A549 (cell line): ENCODE data around the gene ZPR1. TPM values are rescaled to one million over a fixed set of nuclear protein-coding genes. Genes with fewer than 3 reads are reported as not detected.
A peak's percentile ranks its signal among the peaks of the same experiment; 100 is the strongest.

ENCODE experiments used
- ATAC-seq, 2 experiments: fragments of 200-7000 bp in 1 of 2; fragments of >200 bp in 1 of 2; cut with Nextera tagmentation in 1 of 2; cut with Tn5 transposase in 1 of 2; 3 replicates each; pipeline versions ENCODE4 v1.8.0 to v1.9.1; 2018 to 2020; ENCODE audit warnings: mild to moderate bottlenecking in 1 of 2, moderate library complexity in 1 of 2
- CTCF ChIA-PET: fragments of 300-600 bp; sonication (Branson Sonifier 250); formaldehyde crosslinking; extraction: SDS; loops from one replicate; lab custom pipeline; 2021; ENCODE audit warnings: antibody characterized with exemption, inconsistent platforms; lab: Yijun Ruan, JAX
- POLR2A ChIA-PET: fragments of 350-600 bp; formaldehyde crosslinking; extraction: SDS; loops from one replicate; lab custom pipeline; 2021; ENCODE audit warnings: antibody characterized with exemption, inconsistent platforms; lab: Yijun Ruan, JAX
- DNase-seq, 2 experiments: peaks; one replicate each; pipeline versions ENCODE4 v3.0.0 to v3.0.0-alpha.2; 2011 to 2016; ENCODE audit warnings: low read depth in 1 of 2, low spot score in 1 of 2
- FAIRE-seq: peaks from 2 replicates; lab custom pipeline; 2011; peaks lifted over from hg19 to GRCh38; lab: Jason Lieb, UNC
- H3K27ac ChIP-seq, 2 experiments: fragments of >200 bp; sonication (Bioruptor Twin); formaldehyde crosslinking; 3 replicates each; pipeline ENCODE4 v1.5.1; 2016 to 2017
- H3K4me1 ChIP-seq: fragments of >200 bp; sonication (Bioruptor Twin); formaldehyde crosslinking; 3 replicates; pipeline ENCODE4 v1.6.1; 2016
- H3K4me2 ChIP-seq: fragments of >200 bp; sonication (Bioruptor Twin); formaldehyde crosslinking; 3 replicates; pipeline ENCODE4 v1.6.1; 2016
- H3K4me3 ChIP-seq: fragments of >200 bp; sonication (Bioruptor Twin); formaldehyde crosslinking; 3 replicates; pipeline ENCODE4 v1.5.1; 2016
- H3K9me3 ChIP-seq: fragments of >200 bp; sonication (Bioruptor Twin); formaldehyde crosslinking; 3 replicates; pipeline ENCODE4 v1.6.1; 2016
- BCL3 ChIP-seq: fragments of >200 bp; sonication (Bioruptor Twin); formaldehyde crosslinking; IDR thresholded peaks from 3 replicates; pipeline ENCODE4 v1.6.1; 2016
- BHLHE40 ChIP-seq: IDR thresholded peaks from 2 replicates; pipeline ENCODE4 v1.6.1; 2012; ENCODE audit warnings: low read depth, low read length, inconsistent platforms
- CBX8 ChIP-seq: fragments of 200-600 bp; sonication (generic); IDR thresholded peaks from 2 replicates; pipeline ENCODE4 v1.6.1; 2016
- CEBPB ChIP-seq, 2 experiments: fragments of >200 bp in 1 of 2; sonication (Bioruptor Twin) in 1 of 2; formaldehyde crosslinking in 1 of 2; IDR thresholded peaks; 2 replicates each; pipeline ENCODE4 v1.6.1; 2012 to 2016
- CHD2 ChIP-seq: fragments of 150-350 bp; IDR thresholded peaks from 2 replicates; pipeline ENCODE4 v1.6.1; 2014; ENCODE audit warnings: low read length; ENCODE audit not compliant: partially characterized antibody
- CHD4 ChIP-seq: fragments of 200-600 bp; sonication (generic); IDR thresholded peaks from 2 replicates; pipeline ENCODE4 v1.6.1; 2016; ENCODE audit warnings: antibody characterized with exemption, mild to moderate bottlenecking, borderline replicate concordance
- CTCF ChIP-seq: fragments of >200 bp; sonication (Bioruptor Twin); formaldehyde crosslinking; IDR thresholded peaks from 3 replicates; pipeline ENCODE4 v1.5.1; 2016
- E2F6 ChIP-seq: IDR thresholded peaks from 2 replicates; pipeline ENCODE4 v1.6.1; 2012; ENCODE audit warnings: low read depth, borderline replicate concordance
- EHF ChIP-seq: fragments of 250-450 bp; sonication (Bioruptor Pico); IDR thresholded peaks from 2 replicates; pipeline ENCODE4 v1.5.0; 2020; ENCODE audit warnings: mild to moderate bottlenecking
- EP300 ChIP-seq, 2 experiments: fragments of >200 bp; sonication (Bioruptor Twin); formaldehyde crosslinking; IDR thresholded peaks; 2 replicates in 1 of 2; 3 replicates in 1 of 2; pipeline ENCODE4 v1.6.1; 2016 to 2017
- GATA3 ChIP-seq: IDR thresholded peaks from 2 replicates; pipeline ENCODE4 v1.6.1; 2012; ENCODE audit warnings: borderline replicate concordance
- HDAC2 ChIP-seq: fragments of 200-600 bp; sonication (generic); IDR thresholded peaks from 2 replicates; pipeline ENCODE4 v1.6.1; 2016
- HEYL ChIP-seq: fragments of 250-450 bp; sonication (Bioruptor Pico); IDR thresholded peaks from 2 replicates; pipeline ENCODE4 v1.8.0; 2021; ENCODE audit warnings: mild to moderate bottlenecking, moderate library complexity
- HOXA7 ChIP-seq: fragments of 250-450 bp; sonication (Bioruptor Pico); IDR thresholded peaks from 2 replicates; pipeline ENCODE4 v1.5.0; 2020; ENCODE audit warnings: mild to moderate bottlenecking, moderate library complexity
- HOXB13 ChIP-seq: fragments of 250-450 bp; sonication (Bioruptor Pico); IDR thresholded peaks from 2 replicates; pipeline ENCODE4 v1.5.0; 2020; ENCODE audit warnings: low read depth, mild to moderate bottlenecking, moderate library complexity
- JUNB ChIP-seq: fragments of >200 bp; sonication (Bioruptor Twin); formaldehyde crosslinking; IDR thresholded peaks from 2 replicates; pipeline ENCODE4 v1.6.1; 2016
- KDM1A ChIP-seq: fragments of 200-600 bp; sonication (generic); IDR thresholded peaks from 2 replicates; pipeline ENCODE4 v1.6.1; 2016; ENCODE audit warnings: low read depth, mild to moderate bottlenecking
- MAZ ChIP-seq: fragments of 150-350 bp; IDR thresholded peaks from 2 replicates; pipeline ENCODE4 v1.6.1; 2014; ENCODE audit warnings: antibody characterized with exemption, low read depth, low read length, borderline replicate concordance
- MYC ChIP-seq: IDR thresholded peaks from 2 replicates; pipeline ENCODE4 v1.6.1; 2012; ENCODE audit warnings: mild to moderate bottlenecking, inconsistent platforms, low read length, improper control_type of control experiment, borderline replicate concordance
- NPAS2 ChIP-seq: fragments of 250-450 bp; sonication (Bioruptor Pico); IDR thresholded peaks from 2 replicates; pipeline ENCODE4 v1.8.0; 2022; ENCODE audit warnings: mild to moderate bottlenecking, moderate library complexity, borderline replicate concordance
- NR3C1 ChIP-seq: fragments of >200 bp; sonication (Bioruptor Twin); formaldehyde crosslinking; IDR thresholded peaks from 3 replicates; pipeline ENCODE4 v1.6.1; 2017
- PHF8 ChIP-seq: fragments of 200-600 bp; sonication (generic); IDR thresholded peaks from 2 replicates; pipeline ENCODE4 v1.6.1; 2016; ENCODE audit warnings: low read depth, mild to moderate bottlenecking, antibody characterized with exemption, moderate library complexity, borderline replicate concordance
- POLR2A ChIP-seq: IDR thresholded peaks from 2 replicates; pipeline ENCODE4 v1.6.1; 2012; ENCODE audit warnings: mild to moderate bottlenecking, low read length
- POLR2AphosphoS2 ChIP-seq: conservative IDR thresholded peaks from 2 replicates; pipeline ENCODE4 v1.6.1; 2012; ENCODE audit warnings: low read length, improper control_type of control experiment, inconsistent platforms
- RAD21 ChIP-seq, 2 experiments: fragments of >200 bp in 1 of 2; sonication (Bioruptor Twin) in 1 of 2; formaldehyde crosslinking in 1 of 2; IDR thresholded peaks in 1 of 2; conservative IDR thresholded peaks in 1 of 2; 2 replicates in 1 of 2; 3 replicates in 1 of 2; pipeline ENCODE4 v1.6.1; 2012 to 2018; ENCODE audit warnings: inconsistent platforms in 1 of 2
- RARB ChIP-seq: fragments of 250-450 bp; sonication (Bioruptor Pico); IDR thresholded peaks from 2 replicates; pipeline ENCODE4 v1.8.0; 2021; ENCODE audit warnings: mild to moderate bottlenecking, moderate library complexity
- RCOR1 ChIP-seq: fragments of 150-350 bp; IDR thresholded peaks from 2 replicates; pipeline ENCODE4 v1.6.1; 2014; ENCODE audit warnings: antibody characterized with exemption, low read length, low read depth
- RNF2 ChIP-seq: fragments of 200-600 bp; sonication (generic); IDR thresholded peaks from 2 replicates; pipeline ENCODE4 v1.6.1; 2016; ENCODE audit warnings: low read depth, mild to moderate bottlenecking, antibody characterized with exemption, moderate library complexity, borderline replicate concordance
- SMC3 ChIP-seq: fragments of >200 bp; sonication (Bioruptor Twin); formaldehyde crosslinking; IDR thresholded peaks from 3 replicates; pipeline ENCODE4 v1.6.1; 2018; ENCODE audit warnings: inconsistent platforms
- SREBF2 ChIP-seq: fragments of 450-650 bp; IDR thresholded peaks from 2 replicates; pipeline ENCODE4 v1.6.1; 2014; ENCODE audit warnings: mild to moderate bottlenecking, moderate library complexity
- ZC3H11A ChIP-seq: fragments of 450-650 bp; IDR thresholded peaks from 2 replicates; pipeline ENCODE4 v1.6.1; 2014; ENCODE audit warnings: antibody characterized with exemption, mild to moderate bottlenecking
- WGBS: methylation state at CpG from one replicate; pipeline ENCODE4 v1.1.6; 2017; ENCODE audit errors: missing lambda C conversion rate; 5-methylcytosine and 5-hydroxymethylcytosine counted together
- polyA plus RNA-seq, 4 experiments: library from polyadenylated mRNA; depleted of rRNA in 3 of 4; stranded (reverse); fragments of >200 nt; fragmentation: RNase III in 1 of 4; extraction: RNeasy Plus Mini Kit Qiagen cat#74134 plus additional on column Dnase treatment in 1 of 4; gene quantifications; 2 replicates in 3 of 4; 3 replicates in 1 of 4; pipeline ENCODE4 v1.2.3, GENCODE V29; 2011 to 2017

ZPR1 gene
- polyA plus RNA-seq, 2 of the 4 experiments (the other 2 are of a cell fraction) = 44.1 to 65.6 TPM

GRCh38 chr11:116738975-116739374 is 48.8 kb downstream of the ZPR1 start:
- ATAC-seq (no peak), FAIRE-seq (no peak), DNase-seq (no peak)
- TF ChIP-seq CHD4 (no peak), JUNB (no peak), CTCF (no peak), ZC3H11A (no peak), MAZ (no peak), CBX8 (no peak), BCL3 (no peak), HOXA7 (no peak), HEYL (CRISPR knock-in tag) (no peak), EP300 (IDR thresholded peaks at IDR 0.05) (no peak), RARB (no peak), POLR2AphosphoS2 (no peak), SREBF2 (no peak), RAD21 (conservative IDR thresholded peaks at IDR 0.05 in 1 of 2, IDR thresholded peaks at IDR 0.05 in 1 of 2) (no peak), KDM1A (no peak), RCOR1 (no peak), HOXB13 (CRISPR knock-in tag) (no peak), MYC (no peak), RNF2 (no peak)
- H3K4me1 ChIP-seq = no peaks in the 10 kb centered on the region
- H3K9me3 ChIP-seq = no peaks in the 10 kb centered on the region
- no peak overlapping the region for H3K4me3 ChIP-seq
- CTCF ChIA-PET = interaction anchor here (0.9 to 2.4 kb wide), 4 partner anchors 10 to 488 kb away, joined by 3 to 9 read pairs (median 6); no protein-coding TSS in a partner anchor
- POLR2A ChIA-PET = no interaction called here
- H3K4me2 ChIP-seq = no peak overlapping the region
- 79% methylated on average over 1 of the region's 2 CpGs for WGBS
- H3K27ac ChIP-seq = no peak overlapping the region

- peak; percentile 33 to 48 for DNase-seq
- CTCF ChIA-PET = interaction anchor here (1.1 kb wide), 2 partner anchors 9 to 491 kb away, joined by 3 read pairs; no protein-coding TSS in a partner anchor
- TF ChIP-seq BHLHE40 = no peak
- no peak for TF ChIP-seq CHD2
- TF ChIP-seq EHF (CRISPR knock-in tag) = no peak
- TF ChIP-seq HEYL (CRISPR knock-in tag) = no peak
- TF ChIP-seq CEBPB (IDR thresholded peaks at IDR 0.05) = no peak
- Histone ChIP-seq H3K4me2 (no peak overlapping the region), H3K27ac (no peak overlapping the region), H3K4me3 (no peak overlapping the region), H3K4me1 (no peaks in the 10 kb centered on the region), H3K9me3 (no peaks in the 10 kb centered on the region)
- peak; percentile 65 to 82; a peak in 5 of 6 replicates for ATAC-seq
- POLR2A ChIA-PET = no interaction called here
- WGBS = 74% methylated on average over 3 of the region's 3 CpGs
- FAIRE-seq = no peak
These were observed 51.1 kb downstream of the ZPR1 start for GRCh38 chr11:116736763-116737162.

DNA sequence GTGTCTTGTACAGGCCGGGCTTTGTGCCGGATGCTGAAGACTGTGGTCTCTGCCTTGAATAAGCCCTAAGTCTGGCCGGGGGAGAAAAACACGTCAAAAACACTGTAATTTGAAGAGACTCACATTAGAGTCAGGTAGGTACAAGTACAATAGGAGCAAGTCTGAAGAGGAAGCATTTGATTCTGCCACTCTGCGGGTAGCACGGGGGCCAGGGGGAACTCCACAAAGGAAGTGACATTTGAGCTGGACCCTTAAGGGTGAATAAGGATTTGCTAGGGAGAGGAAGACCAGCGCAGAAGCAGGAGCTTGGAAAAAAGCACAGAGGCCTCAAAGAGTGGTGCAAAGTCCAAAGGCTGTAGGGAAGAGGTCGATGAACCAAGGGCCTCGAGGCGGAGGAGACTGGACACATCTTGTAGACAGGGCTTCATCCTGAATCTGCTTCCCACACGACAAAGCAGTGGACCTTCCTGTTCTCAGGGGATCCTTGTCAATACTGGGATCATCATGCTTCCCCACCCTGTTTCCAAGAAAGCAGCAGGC is 53.8 kb downstream of the ZPR1 start:
- DNase-seq (no peak), ATAC-seq (no peak), FAIRE-seq (no peak)
- ChIA-PET POLR2A (no interaction called here), CTCF (interaction anchor here (0.6 to 3.6 kb wide), 11 partner anchors 9 to 1021 kb away, joined by 3 to 31 read pairs (median 7); no protein-coding TSS in a partner anchor)
- no peak overlapping the region for H3K4me3 ChIP-seq
- H3K9me3 ChIP-seq = no peaks in the 10 kb centered on the region
- 80% methylated on average over 11 of the region's 11 CpGs for WGBS
- H3K4me1 ChIP-seq = no peaks in the 10 kb centered on the region
- no peak overlapping the region for H3K27ac ChIP-seq
- H3K4me2 ChIP-seq = no peak overlapping the region
- TF ChIP-seq EP300 (IDR thresholded peaks at IDR 0.05) = no peak
- no peak for TF ChIP-seq MAZ
- TF ChIP-seq PHF8 = no peak
- no peak for TF ChIP-seq CTCF
- no peak for TF ChIP-seq NR3C1
- no peak for TF ChIP-seq POLR2AphosphoS2
- no peak for TF ChIP-seq HDAC2
- no peak for TF ChIP-seq NPAS2 (CRISPR knock-in tag)
- no peak for TF ChIP-seq RCOR1
- no peak for TF ChIP-seq POLR2A
- no peak for TF ChIP-seq E2F6
- no peak for TF ChIP-seq GATA3
- no peak for TF ChIP-seq SMC3
